Astrocyte of the spinal cord (primary cell): ENCODE results near the gene TMEM144.

Experiments
- DNase-seq: peaks from one replicate; pipeline ENCODE4 v3.0.0; 2011; ENCODE audit warnings: low read depth, low spot score
- H3K4me3 ChIP-seq: 2 replicates; pipeline ENCODE4 v1.5.1; 2011; ENCODE audit warnings: low read depth, mild to moderate bottlenecking, low read length, moderate library complexity
- in situ Hi-C: cut with HindIII; loops from 2 replicates; pipeline ENCODE4 v1.10.0; 2017; ENCODE audit warnings: low sequenced_read_pairs
- TF ChIP-seq, protein P1 (sequence below): IDR thresholded peaks from 2 replicates; pipeline ENCODE4 v1.5.1; 2012; ENCODE audit warnings: low read depth, mild to moderate bottlenecking, low read length, inconsistent platforms

Gene TMEM144

DNA sequence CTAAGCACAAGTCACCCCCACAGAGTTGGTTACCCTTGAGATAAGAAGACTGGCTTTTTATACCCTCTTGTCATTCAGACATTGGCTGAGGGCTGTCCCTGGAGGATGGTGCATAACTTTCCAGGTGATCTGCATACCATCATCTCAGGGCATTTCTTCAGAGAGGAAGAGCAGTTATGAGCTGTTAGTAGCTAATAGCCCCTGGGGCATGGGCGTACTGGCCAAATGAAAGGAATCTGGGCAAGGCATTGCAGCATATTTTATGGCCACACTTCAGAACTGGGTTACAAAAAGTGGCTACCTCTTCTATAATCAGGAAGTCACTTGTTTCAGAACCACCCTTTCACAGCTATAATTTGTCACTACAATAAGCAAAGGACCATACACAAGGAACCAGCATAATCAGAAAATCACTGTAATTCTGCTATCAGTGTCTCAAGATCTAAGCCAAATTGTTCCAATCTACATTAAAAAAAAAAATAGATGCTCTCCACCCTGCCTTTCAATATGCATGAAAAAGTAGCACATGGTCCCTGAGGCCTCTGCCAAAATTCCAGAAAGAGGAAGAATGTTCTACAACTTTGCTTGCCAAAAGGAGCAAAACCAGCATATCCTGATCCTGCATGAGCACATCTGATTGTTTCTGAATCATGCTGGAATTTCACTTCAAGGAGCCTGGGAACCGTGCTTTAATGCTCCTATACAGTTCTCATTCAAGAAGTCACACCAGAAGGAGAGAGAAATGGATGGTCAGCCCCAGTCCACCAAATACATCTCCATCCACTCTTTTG, 92.0 kb downstream of the TMEM144 start:
- in situ Hi-C loops = no loop called here
- TF ChIP-seq, protein P1, sequence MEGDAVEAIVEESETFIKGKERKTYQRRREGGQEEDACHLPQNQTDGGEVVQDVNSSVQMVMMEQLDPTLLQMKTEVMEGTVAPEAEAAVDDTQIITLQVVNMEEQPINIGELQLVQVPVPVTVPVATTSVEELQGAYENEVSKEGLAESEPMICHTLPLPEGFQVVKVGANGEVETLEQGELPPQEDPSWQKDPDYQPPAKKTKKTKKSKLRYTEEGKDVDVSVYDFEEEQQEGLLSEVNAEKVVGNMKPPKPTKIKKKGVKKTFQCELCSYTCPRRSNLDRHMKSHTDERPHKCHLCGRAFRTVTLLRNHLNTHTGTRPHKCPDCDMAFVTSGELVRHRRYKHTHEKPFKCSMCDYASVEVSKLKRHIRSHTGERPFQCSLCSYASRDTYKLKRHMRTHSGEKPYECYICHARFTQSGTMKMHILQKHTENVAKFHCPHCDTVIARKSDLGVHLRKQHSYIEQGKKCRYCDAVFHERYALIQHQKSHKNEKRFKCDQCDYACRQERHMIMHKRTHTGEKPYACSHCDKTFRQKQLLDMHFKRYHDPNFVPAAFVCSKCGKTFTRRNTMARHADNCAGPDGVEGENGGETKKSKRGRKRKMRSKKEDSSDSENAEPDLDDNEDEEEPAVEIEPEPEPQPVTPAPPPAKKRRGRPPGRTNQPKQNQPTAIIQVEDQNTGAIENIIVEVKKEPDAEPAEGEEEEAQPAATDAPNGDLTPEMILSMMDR = no peak
- H3K4me3 ChIP-seq = no peak overlapping the region
- peak; percentile 60 for DNase-seq

- no peak for DNase-seq
- no peak overlapping the region for H3K4me3 ChIP-seq
- TF ChIP-seq, protein P1 = no peak
- in situ Hi-C loops = no loop called here
These were observed 94.4 kb downstream of the TMEM144 start for GRCh38 chr4:158304694-158305093.
